Measurements from ENCODE around the gene VPS8.

DNA sequence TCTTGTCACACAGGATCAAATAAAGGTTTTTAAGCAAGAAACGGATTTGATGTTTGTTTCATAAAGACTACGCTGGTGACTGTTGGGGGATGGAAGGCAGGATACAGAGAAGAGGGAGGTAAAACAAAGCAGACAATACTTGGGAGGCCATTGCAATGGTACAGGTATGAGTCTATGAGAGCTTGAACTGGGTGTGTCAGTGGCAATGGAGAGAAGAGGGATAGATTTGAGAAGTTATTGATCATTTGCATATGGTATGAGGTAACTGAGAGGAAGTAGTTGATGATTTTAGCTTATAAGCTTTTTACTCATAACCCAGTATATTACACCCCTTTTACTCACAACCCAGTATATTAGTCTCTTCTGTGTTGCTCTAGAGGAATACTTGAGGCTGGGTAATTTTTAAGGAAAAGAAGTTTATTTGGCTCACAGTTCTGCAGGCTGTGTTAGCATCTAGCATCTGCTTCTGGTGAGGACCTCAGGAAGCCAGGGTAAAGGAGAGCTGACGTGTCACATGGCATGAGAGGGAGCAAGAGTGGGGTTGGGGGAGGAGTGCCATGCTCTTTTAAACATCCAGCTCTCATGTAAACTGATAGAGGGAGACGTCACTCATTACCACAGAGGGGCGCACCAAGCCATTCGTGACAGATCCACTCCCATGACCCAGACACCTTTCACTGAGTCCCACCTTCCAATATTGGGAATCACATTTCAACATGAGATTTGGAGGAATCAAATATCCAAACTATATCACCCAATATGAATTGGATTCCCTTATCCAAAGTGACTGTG, 153.9 kb downstream of the VPS8 start:
- TF ChIP-seq, protein P1, sequence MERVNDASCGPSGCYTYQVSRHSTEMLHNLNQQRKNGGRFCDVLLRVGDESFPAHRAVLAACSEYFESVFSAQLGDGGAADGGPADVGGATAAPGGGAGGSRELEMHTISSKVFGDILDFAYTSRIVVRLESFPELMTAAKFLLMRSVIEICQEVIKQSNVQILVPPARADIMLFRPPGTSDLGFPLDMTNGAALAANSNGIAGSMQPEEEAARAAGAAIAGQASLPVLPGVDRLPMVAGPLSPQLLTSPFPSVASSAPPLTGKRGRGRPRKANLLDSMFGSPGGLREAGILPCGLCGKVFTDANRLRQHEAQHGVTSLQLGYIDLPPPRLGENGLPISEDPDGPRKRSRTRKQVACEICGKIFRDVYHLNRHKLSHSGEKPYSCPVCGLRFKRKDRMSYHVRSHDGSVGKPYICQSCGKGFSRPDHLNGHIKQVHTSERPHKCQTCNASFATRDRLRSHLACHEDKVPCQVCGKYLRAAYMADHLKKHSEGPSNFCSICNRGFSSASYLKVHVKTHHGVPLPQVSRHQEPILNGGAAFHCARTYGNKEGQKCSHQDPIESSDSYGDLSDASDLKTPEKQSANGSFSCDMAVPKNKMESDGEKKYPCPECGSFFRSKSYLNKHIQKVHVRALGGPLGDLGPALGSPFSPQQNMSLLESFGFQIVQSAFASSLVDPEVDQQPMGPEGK (CRISPR knock-in tag; IDR thresholded peaks at IDR 0.05; ENCODE audit: borderline replicate concordance), result no peak
- TF ChIP-seq BACH2 (CRISPR knock-in tag; IDR thresholded peaks at IDR 0.05; ENCODE audit: borderline replicate concordance) (no peak), ISL1 (CRISPR knock-in tag; IDR thresholded peaks at IDR 0.05) (no peak), TOX (CRISPR knock-in tag; IDR thresholded peaks at IDR 0.05; ENCODE audit: borderline replicate concordance) (no peak), CSDC2 (CRISPR knock-in tag; IDR thresholded peaks at IDR 0.05) (no peak), RARB (CRISPR knock-in tag; IDR thresholded peaks at IDR 0.05) (no peak), TCF4 (CRISPR knock-in tag; IDR thresholded peaks at IDR 0.05; ENCODE audit: borderline replicate concordance) (no peak)
